Endothelial cell of umbilical vein (primary cell): ENCODE data around the gene MPEG1. TPM values are rescaled to one million over a fixed set of nuclear protein-coding genes. Genes with fewer than 3 reads are reported as not detected.

ENCODE experiments used
- BruUV-seq: library from RNA; stranded (reverse); fragments of 400-500 nt; replicated peaks from 2 replicates; lab custom pipeline; 2021; lab: Mats Ljungman, UMichigan
- CTCF ChIA-PET: fragments of 300-600, 350-600 bp; sonication (Branson Sonifier 250); formaldehyde crosslinking; loops from one replicate; lab custom pipeline; 2021; ENCODE audit warnings: antibody characterized with exemption, inconsistent platforms; lab: Charles Lee
- POLR2A ChIA-PET: fragments of 300-600, 350-600 bp; sonication (Branson Sonifier 250); formaldehyde crosslinking; loops from one replicate; lab custom pipeline; 2021; ENCODE audit warnings: antibody characterized with exemption, inconsistent platforms; lab: Charles Lee
- DNase-seq: peaks from one replicate; pipeline ENCODE4 v3.0.0-alpha.2; 2011; ENCODE audit warnings: low read depth, low spot score
- FAIRE-seq: peaks from 2 replicates; lab custom pipeline; 2011; peaks lifted over from hg19 to GRCh38; lab: Jason Lieb, UNC
- H2AFZ ChIP-seq: 2 replicates; pipeline ENCODE4 v1.6.0; 2012; ENCODE audit warnings: low read depth, low read length, control low read depth, inconsistent platforms
- H3K27ac ChIP-seq: 2 replicates; pipeline ENCODE4 v1.5.1; 2011; ENCODE audit warnings: low read depth, mild to moderate bottlenecking, control low read depth, low read length, moderate library complexity; ENCODE audit not compliant: insufficient read depth
- H3K27me3 ChIP-seq, 2 experiments: 2 replicates each; pipeline versions ENCODE4 v1.6.0 to v1.6.1; 2011; ENCODE audit warnings: low read length in 2 of 2, mixed read lengths in 1 of 2; ENCODE audit not compliant: control insufficient read depth in 2 of 2, insufficient read depth in 2 of 2
- H3K36me3 ChIP-seq, 2 experiments: 2 replicates in 1 of 2; 3 replicates in 1 of 2; pipeline ENCODE4 v1.5.1; 2011; ENCODE audit warnings: low read length in 2 of 2, mild to moderate bottlenecking in 1 of 2, moderate library complexity in 1 of 2; ENCODE audit not compliant: control insufficient read depth in 2 of 2, insufficient read depth in 2 of 2; ENCODE audit errors: extremely low read depth in 1 of 2
- H3K4me1 ChIP-seq: 3 replicates; pipeline ENCODE4 v1.5.1; 2011; ENCODE audit warnings: mild to moderate bottlenecking, low read length; ENCODE audit not compliant: control insufficient read depth, insufficient read depth; ENCODE audit errors: extremely low read depth
- H3K4me2 ChIP-seq: 2 replicates; pipeline ENCODE4 v1.6.1; 2011; ENCODE audit warnings: low read length, control low read depth, mixed read lengths; ENCODE audit not compliant: insufficient read depth
- H3K4me3 ChIP-seq, 3 experiments: fragments of 200-600 bp in 1 of 3; sonication (generic), shearing (Covaris generic) in 1 of 3; replicated peaks in 1 of 3; 2 replicates each; pipeline ENCODE4 v1.5.1; 2011 to 2016; ENCODE audit warnings: control low read depth in 3 of 3, low read length in 3 of 3, mild to moderate bottlenecking in 2 of 3, inconsistent platforms in 1 of 3, low read depth in 1 of 3, moderate library complexity in 1 of 3; ENCODE audit not compliant: insufficient read depth in 1 of 3
- H3K79me2 ChIP-seq: 2 replicates; pipeline ENCODE4 v1.6.0; 2012; ENCODE audit warnings: low read length, inconsistent platforms; ENCODE audit not compliant: control insufficient read depth, insufficient read depth
- H3K9ac ChIP-seq: replicated peaks from 2 replicates; pipeline ENCODE3; 2011; ENCODE audit warnings: low read length, control low read depth; ENCODE audit not compliant: insufficient read depth; ENCODE audit errors: extremely low read depth
- H3K9me1 ChIP-seq: replicated peaks from 3 replicates; pipeline ENCODE4 v1.6.0; 2011; ENCODE audit warnings: mild to moderate bottlenecking, low read length; ENCODE audit not compliant: control insufficient read depth, insufficient read depth; ENCODE audit errors: extremely low read depth
- H3K9me3 ChIP-seq: replicated peaks from 2 replicates; pipeline ENCODE4 v1.5.1; 2012; ENCODE audit warnings: low read length, inconsistent platforms; ENCODE audit not compliant: control insufficient read depth, insufficient read depth
- H4K20me1 ChIP-seq: replicated peaks from 2 replicates; pipeline ENCODE3; 2011; ENCODE audit warnings: mild to moderate bottlenecking, low read length; ENCODE audit not compliant: control insufficient read depth, insufficient read depth; ENCODE audit errors: extremely low read depth
- CTCF ChIP-seq, 2 donors: IDR thresholded peaks; 1 replicate in 1 of 2; 2 replicates in 1 of 2; pipeline ENCODE4 v1.5.1; 2011; ENCODE audit warnings: low read length in 2 of 2, mild to moderate bottlenecking in 2 of 2, moderate library complexity in 2 of 2, control low read depth in 1 of 2, inconsistent platforms in 1 of 2, low read depth in 1 of 2; ENCODE audit not compliant: insufficient read depth in 1 of 2; ENCODE audit errors: extremely low read depth in 1 of 2
- EZH2 ChIP-seq: IDR thresholded peaks from 2 replicates; pipeline ENCODE4 v1.6.1; 2012; ENCODE audit warnings: borderline replicate concordance, low read depth, mild to moderate bottlenecking, moderate library complexity, low read length, inconsistent platforms; ENCODE audit not compliant: severe bottlenecking
- FOS ChIP-seq: IDR thresholded peaks from 2 replicates; pipeline ENCODE4 v1.6.1; 2011; ENCODE audit warnings: mild to moderate bottlenecking, low read length, moderate library complexity, borderline replicate concordance; ENCODE audit not compliant: insufficient read depth
- GATA2 ChIP-seq: IDR thresholded peaks from 2 replicates; pipeline ENCODE4 v1.7.0; 2011; ENCODE audit warnings: low read depth, mild to moderate bottlenecking, moderate library complexity, mixed read lengths, low read length; ENCODE audit not compliant: insufficient read length, insufficient read depth
- JUN ChIP-seq: IDR thresholded peaks from 2 replicates; pipeline ENCODE4 v1.6.1; 2011; ENCODE audit warnings: borderline replicate concordance, low read depth; ENCODE audit not compliant: insufficient read length, insufficient read depth
- MAX ChIP-seq: IDR thresholded peaks from 2 replicates; pipeline ENCODE4 v1.6.1; 2011; ENCODE audit not compliant: insufficient read depth, insufficient read length
- MYC ChIP-seq: IDR thresholded peaks from one replicate; pipeline ENCODE4 v1.6.1; 2011; ENCODE audit warnings: mild to moderate bottlenecking, low read depth, low read length
- POLR2A ChIP-seq: IDR thresholded peaks from 2 replicates; pipeline ENCODE4 v1.6.1; 2012; ENCODE audit warnings: low read depth, mild to moderate bottlenecking, control low read depth, low read length
- POLR2AphosphoS5 ChIP-seq: IDR thresholded peaks from 2 replicates; pipeline ENCODE4 v1.6.1; 2012; ENCODE audit warnings: low read depth, mild to moderate bottlenecking, control low read depth, low read length, moderate library complexity; ENCODE audit not compliant: insufficient read depth
- dilution Hi-C: fragments of 300-500 bp; cut with MboI; formaldehyde crosslinking; loops from one replicate; pipeline ENCODE4 v1.15.0; 2019; ENCODE audit warnings: low sequenced_read_pairs; ENCODE audit not compliant: extremely low pct_ligation_motif_present
- intact Hi-C: fragments of 100-400 bp; cut with micrococcal nuclease; formaldehyde crosslinking; loops from one replicate; pipeline ENCODE4 v1.10.0; 2022
- polyA plus RNA-seq, 4 experiments: library from polyadenylated mRNA; depleted of rRNA in 3 of 4; stranded (reverse) in 3 of 4; unstranded in 1 of 4; fragments of >200 nt; gene quantifications; 2 replicates each; pipeline versions ENCODE4 v1.2.1 to v1.2.3, GENCODE V29; 2011 to 2012; ENCODE audit warnings: missing spikeins in 1 of 4
- total RNA-seq: library from RNA; stranded (reverse); gene quantifications from 2 replicates; pipeline ENCODE4 v1.2.3, GENCODE V29; 2021

The MPEG1 gene
- total and polyA plus RNA-seq, 2 donors (not counting 3 experiments of a cell fraction or from before 2014, with no cell fraction given) = not detected

- no peak for FAIRE-seq
- no TSS peak for BruUV-seq
- CTCF ChIA-PET = interaction anchor here (1.0 to 2.7 kb wide), 4 partner anchors 10 to 267 kb away, joined by 3 to 21 read pairs (median 4); no protein-coding TSS in a partner anchor
Observed at GRCh38 chr11:59174664-59175033, 38.1 kb downstream of the MPEG1 start.

More at GRCh38 chr11:59174664-59175033, 38.1 kb downstream of the MPEG1 start:
- H3K36me3 ChIP-seq = no peaks in the 10 kb centered on the region
- POLR2A ChIA-PET = no interaction called here
- no peaks in the 10 kb centered on the region for H3K79me2 ChIP-seq
- no peaks in the 10 kb centered on the region for H3K9me1 ChIP-seq
- no peaks in the 10 kb centered on the region for H3K9me3 ChIP-seq
- no peak for DNase-seq
- no peak overlapping the region for H3K27ac ChIP-seq
- no peak overlapping the region for H3K4me2 ChIP-seq
- no peaks in the 10 kb centered on the region for H4K20me1 ChIP-seq
- H3K4me1 ChIP-seq = peaks cover 8% of the 10 kb centered on the region
- peaks cover 37 to 44% of the 10 kb centered on the region in 2 experiments for H3K27me3 ChIP-seq
- no peak overlapping the region for H3K4me3 ChIP-seq
- intact Hi-C loops (no loop called here), dilution Hi-C loops (no loop called here)
- no peak overlapping the region for H3K9ac ChIP-seq
- TF ChIP-seq CTCF (IDR thresholded peaks at IDR 0.05; ENCODE audit: extremely low read depth in 1 of 2, insufficient read depth in 1 of 2, low read depth in 1 of 2, low read length in 2 of 2) (no peak), MYC (no peak), JUN (no peak), POLR2A (no peak), MAX (no peak), POLR2AphosphoS5 (no peak), FOS (no peak), GATA2 (no peak), EZH2 (no peak)
- H2AFZ ChIP-seq = no peak overlapping the region
